Measurements from ENCODE around the gene RARS2.

GRCh38 chr6:87501809-87502572, 87.8 kb downstream of the RARS2 start:
- TF ChIP-seq, protein P1, sequence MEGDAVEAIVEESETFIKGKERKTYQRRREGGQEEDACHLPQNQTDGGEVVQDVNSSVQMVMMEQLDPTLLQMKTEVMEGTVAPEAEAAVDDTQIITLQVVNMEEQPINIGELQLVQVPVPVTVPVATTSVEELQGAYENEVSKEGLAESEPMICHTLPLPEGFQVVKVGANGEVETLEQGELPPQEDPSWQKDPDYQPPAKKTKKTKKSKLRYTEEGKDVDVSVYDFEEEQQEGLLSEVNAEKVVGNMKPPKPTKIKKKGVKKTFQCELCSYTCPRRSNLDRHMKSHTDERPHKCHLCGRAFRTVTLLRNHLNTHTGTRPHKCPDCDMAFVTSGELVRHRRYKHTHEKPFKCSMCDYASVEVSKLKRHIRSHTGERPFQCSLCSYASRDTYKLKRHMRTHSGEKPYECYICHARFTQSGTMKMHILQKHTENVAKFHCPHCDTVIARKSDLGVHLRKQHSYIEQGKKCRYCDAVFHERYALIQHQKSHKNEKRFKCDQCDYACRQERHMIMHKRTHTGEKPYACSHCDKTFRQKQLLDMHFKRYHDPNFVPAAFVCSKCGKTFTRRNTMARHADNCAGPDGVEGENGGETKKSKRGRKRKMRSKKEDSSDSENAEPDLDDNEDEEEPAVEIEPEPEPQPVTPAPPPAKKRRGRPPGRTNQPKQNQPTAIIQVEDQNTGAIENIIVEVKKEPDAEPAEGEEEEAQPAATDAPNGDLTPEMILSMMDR (conservative IDR thresholded peaks at IDR 0.05 in 1 of 2, IDR thresholded peaks at IDR 0.05 in 1 of 2; ENCODE audit: extremely low read depth in 1 of 2, insufficient read depth in 1 of 2, low read depth in 1 of 2, low read length in 2 of 2), result no peak
- no peak for TF ChIP-seq EZH2 (IDR thresholded peaks at IDR 0.05; ENCODE audit: borderline replicate concordance, low read length)

Measured in mammary epithelial cell (primary cell).